Testis (tissue), 3 donors: ENCODE results near the gene SPECC1L. TPM values are rescaled to one million over a fixed set of nuclear protein-coding genes. Genes with fewer than 3 reads are reported as not detected.

Experiments used
- DNase-seq: peaks from one replicate; pipeline ENCODE4 v3.0.0-alpha.2; 2019
- H3K27ac ChIP-seq, 2 donors: fragments of 200-600 bp; sonication (generic); one replicate each; pipeline ENCODE4 v1.5.1; 2019
- H3K27me3 ChIP-seq: fragments of 200-600 bp; sonication (generic); one replicate; pipeline ENCODE4 v1.5.1; 2019
- H3K36me3 ChIP-seq: fragments of 200-600 bp; sonication (generic); one replicate; pipeline ENCODE4 v1.5.1; 2017; ENCODE audit warnings: low read depth; ENCODE audit errors: missing control alignments
- H3K4me1 ChIP-seq: fragments of 200-600 bp; sonication (generic); one replicate; pipeline ENCODE4 v1.5.1; 2019
- H3K4me3 ChIP-seq, 2 donors: fragments of 200-600 bp; sonication (generic); one replicate each; pipeline ENCODE4 v1.5.1; 2017 to 2019
- H3K9me3 ChIP-seq: fragments of 200-600 bp; sonication (generic); one replicate; pipeline ENCODE4 v1.5.1; 2017
- POLR2A ChIP-seq: fragments of 450-650 bp; IDR thresholded peaks from one replicate; pipeline ENCODE4 v1.6.1; 2017; ENCODE audit warnings: antibody characterized with exemption, mild to moderate bottlenecking, moderate library complexity
- WGBS, 2 donors: methylation state at CpG; one replicate each; pipeline ENCODE4 v1.1.5; 2018; 5-methylcytosine and 5-hydroxymethylcytosine counted together
- intact Hi-C: fragments of 100-400 bp; cut with DNase I; formaldehyde crosslinking; loops from one replicate; pipeline ENCODE4 v1.15.1; 2023; ENCODE audit warnings: low total_unique reads
- polyA plus RNA-seq: library from polyadenylated mRNA; stranded (reverse); fragments of 350-450 nt; fragmentation: Illumina TruSeq; extraction: RNeasy Lipid Tissue Mini Kit (QIAGEN cat#74804); gene quantifications from one replicate; pipeline ENCODE4 v1.2.3, GENCODE V29; 2014; ENCODE audit warnings: low read depth, low replicate concordance; ENCODE audit not compliant: insufficient read depth
- total RNA-seq, 2 donors: library from RNA; depleted of rRNA; stranded (reverse); fragments of >200 nt; gene quantifications; one replicate each; pipeline ENCODE4 v1.2.3, GENCODE V29; 2016
- TF ChIP-seq, protein P1 (sequence below), 3 experiments: fragments of 450-650 bp in 2 of 3; fragments of 200-600 bp in 1 of 3; sonication (generic) in 1 of 3; IDR thresholded peaks; one replicate each; pipeline ENCODE4 v1.5.1; 2016 to 2019; ENCODE audit warnings: antibody characterized with exemption in 3 of 3, mild to moderate bottlenecking in 2 of 3, moderate library complexity in 1 of 3

SPECC1L gene
- total and polyA plus RNA-seq, 3 donors from 2014 or later = 70.0 to 83.6 (median 82.3) TPM

DNA sequence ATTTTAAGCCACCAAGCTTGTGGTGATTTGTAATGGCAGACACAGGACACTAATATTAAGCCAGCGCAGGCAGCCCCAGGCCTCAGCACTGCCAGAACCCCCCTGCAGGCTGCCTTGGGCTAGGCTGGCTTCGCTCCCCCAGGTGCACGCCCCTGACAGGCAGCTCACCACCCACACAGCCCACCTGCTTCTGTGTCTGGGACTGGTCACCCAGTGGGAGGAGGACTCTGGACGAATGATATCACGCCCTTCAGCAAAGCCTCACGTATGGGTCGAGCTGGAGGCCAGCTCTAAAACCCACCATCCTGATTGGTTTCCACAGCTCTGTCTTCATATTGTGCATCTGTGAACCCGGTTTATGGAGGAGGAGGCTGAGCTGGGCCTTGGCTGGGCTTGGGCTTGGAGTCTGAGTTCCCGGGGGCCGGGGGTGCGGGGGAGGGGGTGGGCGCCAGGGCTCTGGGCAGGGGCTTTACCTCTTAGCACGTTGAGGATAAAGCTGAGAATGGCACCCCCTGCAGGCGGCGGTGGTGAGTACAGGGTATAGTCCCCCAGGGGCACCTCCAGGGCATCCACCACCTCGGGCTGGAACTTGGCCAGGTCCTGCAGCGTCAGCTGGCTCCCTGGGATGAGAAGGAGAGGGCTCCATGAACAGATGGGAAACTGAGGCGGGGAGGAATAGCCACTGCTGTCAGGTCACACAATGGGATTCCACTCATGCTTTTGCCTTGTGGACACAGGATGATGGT, 39.5 kb upstream of the SPECC1L start:
- Histone ChIP-seq H3K27ac (no peak overlapping the region), H3K4me1 (no peaks in the 10 kb centered on the region), H3K27me3 (no peaks in the 10 kb centered on the region), H3K36me3 (no peaks in the 10 kb centered on the region), H3K9me3 (no peaks in the 10 kb centered on the region), H3K4me3 (no peak overlapping the region)
- TF ChIP-seq POLR2A = no peak
- TF ChIP-seq, protein P1, sequence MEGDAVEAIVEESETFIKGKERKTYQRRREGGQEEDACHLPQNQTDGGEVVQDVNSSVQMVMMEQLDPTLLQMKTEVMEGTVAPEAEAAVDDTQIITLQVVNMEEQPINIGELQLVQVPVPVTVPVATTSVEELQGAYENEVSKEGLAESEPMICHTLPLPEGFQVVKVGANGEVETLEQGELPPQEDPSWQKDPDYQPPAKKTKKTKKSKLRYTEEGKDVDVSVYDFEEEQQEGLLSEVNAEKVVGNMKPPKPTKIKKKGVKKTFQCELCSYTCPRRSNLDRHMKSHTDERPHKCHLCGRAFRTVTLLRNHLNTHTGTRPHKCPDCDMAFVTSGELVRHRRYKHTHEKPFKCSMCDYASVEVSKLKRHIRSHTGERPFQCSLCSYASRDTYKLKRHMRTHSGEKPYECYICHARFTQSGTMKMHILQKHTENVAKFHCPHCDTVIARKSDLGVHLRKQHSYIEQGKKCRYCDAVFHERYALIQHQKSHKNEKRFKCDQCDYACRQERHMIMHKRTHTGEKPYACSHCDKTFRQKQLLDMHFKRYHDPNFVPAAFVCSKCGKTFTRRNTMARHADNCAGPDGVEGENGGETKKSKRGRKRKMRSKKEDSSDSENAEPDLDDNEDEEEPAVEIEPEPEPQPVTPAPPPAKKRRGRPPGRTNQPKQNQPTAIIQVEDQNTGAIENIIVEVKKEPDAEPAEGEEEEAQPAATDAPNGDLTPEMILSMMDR (IDR thresholded peaks at IDR 0.05) = peak in 2 of 3 experiments; percentile 11 to 31
- intact Hi-C loops = no loop called here
- 60 to 71% methylated on average over 6 to 16 of the region's 18 CpGs for WGBS, 2 donors
- no peak for DNase-seq

DNA sequence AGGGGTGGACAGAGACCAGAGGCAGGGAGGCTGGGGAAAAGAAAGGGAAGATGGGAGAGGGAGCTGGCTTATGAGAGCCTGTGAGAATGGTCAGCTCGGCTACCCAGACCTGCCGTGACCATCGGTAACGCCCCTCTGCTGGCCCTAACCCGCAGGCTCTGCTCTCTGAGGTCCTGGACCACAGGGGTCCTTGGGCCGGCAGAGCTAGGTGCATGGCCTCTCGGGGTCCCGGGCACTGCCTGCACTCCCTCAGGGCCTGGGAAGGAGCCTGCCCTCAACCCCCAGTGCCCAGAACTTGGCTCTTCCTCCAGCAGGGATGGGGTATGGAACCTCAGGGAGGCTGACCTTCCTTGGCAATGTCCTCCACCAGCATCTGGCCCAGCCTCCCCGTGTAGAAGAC, 38.9 kb upstream of the SPECC1L start:
- Histone ChIP-seq H3K27ac (no peak overlapping the region), H3K9me3 (no peaks in the 10 kb centered on the region), H3K27me3 (no peaks in the 10 kb centered on the region), H3K4me3 (no peak overlapping the region), H3K36me3 (no peaks in the 10 kb centered on the region), H3K4me1 (no peaks in the 10 kb centered on the region)
- intact Hi-C loops = no loop called here
- no peak for DNase-seq
- TF ChIP-seq, protein P1 (IDR thresholded peaks at IDR 0.05) = no peak
- no peak for TF ChIP-seq POLR2A
- 91% methylated on average over 9 of the region's 9 CpGs; no CpG with 5 or more reads in 1 of the 2 donors for WGBS, 2 donors

DNA sequence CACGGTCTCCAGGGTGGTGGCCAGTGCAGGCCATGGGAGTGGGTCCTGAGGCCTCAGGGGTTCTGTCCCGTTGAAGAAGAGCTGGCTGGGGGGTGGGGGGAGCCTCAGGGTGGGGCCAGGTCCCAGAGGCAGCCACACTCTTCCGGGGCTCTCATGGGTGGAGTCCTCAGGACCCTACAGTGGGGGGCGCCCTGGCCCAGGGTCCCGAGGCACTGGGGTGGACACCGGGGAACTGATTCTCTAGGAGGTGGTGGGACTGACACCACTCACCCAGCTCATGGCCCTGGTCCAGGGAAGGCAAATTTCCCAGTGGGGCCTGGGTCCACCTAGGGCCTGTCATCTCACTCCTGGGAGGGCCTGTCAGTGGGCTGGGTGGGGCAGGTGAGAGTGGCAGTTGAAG, 38.5 kb upstream of the SPECC1L start:
- intact Hi-C loops = no loop called here
- TF ChIP-seq POLR2A = no peak
- TF ChIP-seq, protein P1 (IDR thresholded peaks at IDR 0.05) = no peak

DNA sequence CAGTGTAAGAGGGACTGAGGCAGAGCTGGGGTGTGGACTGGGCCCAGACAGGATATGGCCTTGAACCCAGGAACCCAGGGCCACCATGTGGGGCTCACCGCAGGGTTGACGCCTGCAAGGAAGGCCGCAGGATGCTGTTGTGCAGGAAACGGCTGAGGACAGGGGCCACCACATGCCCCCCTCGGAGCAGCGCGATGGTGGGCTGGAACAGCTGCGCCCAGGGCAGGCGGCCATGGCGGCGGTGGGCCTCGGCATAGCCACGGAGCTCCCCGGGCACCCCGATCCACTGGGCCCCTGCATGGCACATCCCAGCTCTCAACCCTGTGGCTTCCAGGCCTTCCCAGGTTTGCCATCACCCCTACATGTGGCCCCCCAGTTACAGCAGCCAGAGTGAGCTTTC, 37.9 kb upstream of the SPECC1L start:
- intact Hi-C loops = no loop called here
- no peaks in the 10 kb centered on the region for H3K36me3 ChIP-seq
- no peaks in the 10 kb centered on the region for H3K4me1 ChIP-seq
- no peak overlapping the region for H3K27ac ChIP-seq
- no peak for DNase-seq
- H3K9me3 ChIP-seq = no peaks in the 10 kb centered on the region
- H3K27me3 ChIP-seq = no peaks in the 10 kb centered on the region
- TF ChIP-seq, protein P1 (IDR thresholded peaks at IDR 0.05) = no peak
- no peak for TF ChIP-seq POLR2A
- no peak overlapping the region for H3K4me3 ChIP-seq
- 66 to 86% methylated on average over 4 to 15 of the region's 15 CpGs for WGBS, 2 donors

More for the DNA sequence above, 38.5 kb upstream of the SPECC1L start:
- no peak overlapping the region for H3K27ac ChIP-seq
- no peak overlapping the region for H3K4me3 ChIP-seq
- no peaks in the 10 kb centered on the region for H3K27me3 ChIP-seq
- DNase-seq = no peak
- WGBS, 2 donors = 97% methylated on average over 5 of the region's 6 CpGs; no CpG with 5 or more reads in 1 of the 2 donors
- H3K9me3 ChIP-seq = no peaks in the 10 kb centered on the region
- no peaks in the 10 kb centered on the region for H3K4me1 ChIP-seq
- no peaks in the 10 kb centered on the region for H3K36me3 ChIP-seq

DNA sequence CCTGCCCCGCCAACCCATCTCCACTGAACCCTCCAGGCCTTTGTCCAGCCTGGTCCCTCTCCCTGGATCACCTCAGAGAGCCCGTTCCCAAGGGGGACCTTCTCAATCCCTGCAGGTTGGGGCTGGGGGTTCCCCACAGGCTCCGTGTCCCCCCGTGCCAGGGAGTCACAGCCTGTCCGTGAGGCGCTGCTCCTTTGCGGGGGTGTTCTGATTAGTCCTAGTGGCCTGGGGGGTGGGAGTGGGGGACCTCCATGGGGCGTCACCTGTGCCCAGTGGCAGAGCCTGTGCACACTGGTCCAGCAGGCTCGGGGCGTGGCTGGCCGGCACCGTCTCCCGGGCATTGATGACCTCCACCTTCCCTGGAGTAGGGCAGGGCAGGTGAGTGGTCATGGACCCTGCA, 37.4 kb upstream of the SPECC1L start:
- H3K9me3 ChIP-seq = no peaks in the 10 kb centered on the region
- no peak for DNase-seq
- H3K27me3 ChIP-seq = no peaks in the 10 kb centered on the region
- H3K4me1 ChIP-seq = no peaks in the 10 kb centered on the region
- no peak overlapping the region for H3K27ac ChIP-seq
- no peaks in the 10 kb centered on the region for H3K36me3 ChIP-seq
- no peak overlapping the region for H3K4me3 ChIP-seq
- no peak for TF ChIP-seq POLR2A
- TF ChIP-seq, protein P1 (IDR thresholded peaks at IDR 0.05) = no peak
- 75 to 87% methylated on average over 2 to 13 of the region's 13 CpGs for WGBS, 2 donors
- intact Hi-C loops = no loop called here
